GM21381 (cell line): ENCODE measurements around the gene TBCC.

Experiments used
- ATAC-seq: cut with Tn5 transposase; IDR thresholded peaks from one replicate; pipeline ENCODE4 v1.9.1; 2021; ENCODE audit warnings: mild to moderate bottlenecking, moderate library complexity; ENCODE audit not compliant: unreplicated experiment

The TBCC gene

DNA sequence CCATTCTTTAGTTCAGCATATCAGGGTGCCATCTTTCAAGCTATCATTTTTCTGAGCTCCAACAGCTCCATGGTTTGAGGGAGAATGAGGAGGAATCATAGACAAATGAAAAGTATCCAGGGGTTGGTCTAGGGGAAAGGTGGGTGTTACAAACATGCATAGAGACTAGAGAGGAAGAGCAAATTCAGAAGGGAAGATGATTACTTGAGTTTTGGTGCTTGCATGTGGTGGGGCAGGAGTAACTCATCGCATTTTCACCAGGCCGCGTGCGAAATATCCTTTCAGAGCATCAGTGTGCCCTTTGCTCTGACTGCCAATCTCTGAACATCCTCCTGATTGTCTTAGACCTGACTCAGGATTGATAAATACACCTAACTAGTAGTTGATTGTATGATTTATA, 28.3 kb upstream of the TBCC start:
- ATAC-seq: no peak

- no peak for ATAC-seq
Observed at GRCh38 chr6:42771741-42772100, 25.8 kb upstream of the TBCC start.

DNA sequence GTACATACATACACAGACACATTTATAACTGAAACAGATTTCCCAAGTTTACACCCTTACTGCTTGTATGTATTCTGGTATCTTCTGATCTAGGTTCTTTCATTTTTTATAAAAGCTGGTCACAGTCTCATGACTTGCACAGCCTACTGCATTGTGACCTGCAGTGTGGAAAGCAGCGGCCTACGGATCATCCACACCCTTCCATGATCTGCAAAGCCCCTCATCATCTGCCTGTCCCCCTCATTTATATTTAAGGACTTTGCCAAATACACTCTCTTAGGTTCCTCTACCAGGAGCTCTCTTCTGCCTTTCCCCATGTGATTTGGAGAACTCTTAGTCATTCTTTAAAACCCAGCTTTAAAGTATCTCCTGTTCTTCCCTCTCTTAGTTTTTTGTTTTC, 23.9 kb upstream of the TBCC start:
- no peak for ATAC-seq

DNA sequence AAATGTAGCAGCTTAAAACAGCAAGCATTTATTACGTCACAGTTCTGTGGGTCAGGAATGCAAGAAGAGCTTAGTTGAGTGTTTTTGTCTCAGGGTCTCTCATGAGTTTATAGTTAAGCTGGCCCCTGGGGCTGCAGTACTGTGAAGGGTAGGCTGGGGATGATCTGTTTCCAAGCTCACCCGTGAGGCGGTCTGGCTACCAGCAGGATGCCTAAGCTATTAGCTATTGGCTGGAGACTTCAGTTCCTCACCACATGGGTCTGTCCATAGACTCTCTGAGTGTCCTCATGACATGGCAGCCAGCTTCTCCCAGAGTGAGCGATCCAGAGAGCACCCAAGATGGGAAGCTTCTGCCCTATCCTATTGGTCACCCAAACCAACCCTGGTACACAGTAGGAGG, 23.1 kb upstream of the TBCC start:
- no peak for ATAC-seq

DNA sequence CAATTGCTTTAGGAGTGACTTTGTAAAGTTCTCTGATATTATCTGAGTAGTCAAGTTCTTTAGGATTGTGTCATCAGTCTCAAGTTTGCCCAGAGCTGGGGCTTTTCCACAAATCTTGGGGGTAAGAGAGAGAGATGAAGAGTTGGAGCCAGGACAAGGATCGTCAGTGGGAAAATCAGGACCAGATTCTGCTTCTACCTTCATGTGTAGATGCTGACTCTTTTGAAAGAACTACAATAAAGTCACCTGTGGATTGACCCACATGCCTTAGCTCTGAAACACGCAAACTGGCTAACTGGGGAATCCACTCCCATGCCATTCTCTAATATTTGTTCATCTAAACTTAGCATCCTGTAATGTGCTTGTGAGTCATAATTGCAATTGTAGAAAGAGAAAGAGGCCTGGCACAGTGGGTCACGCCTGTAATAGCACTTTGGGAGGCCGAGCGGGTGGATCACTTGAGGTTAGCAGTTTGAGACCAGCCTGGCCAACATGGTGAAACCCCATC, 20.3 kb upstream of the TBCC start:
- no peak for ATAC-seq

DNA sequence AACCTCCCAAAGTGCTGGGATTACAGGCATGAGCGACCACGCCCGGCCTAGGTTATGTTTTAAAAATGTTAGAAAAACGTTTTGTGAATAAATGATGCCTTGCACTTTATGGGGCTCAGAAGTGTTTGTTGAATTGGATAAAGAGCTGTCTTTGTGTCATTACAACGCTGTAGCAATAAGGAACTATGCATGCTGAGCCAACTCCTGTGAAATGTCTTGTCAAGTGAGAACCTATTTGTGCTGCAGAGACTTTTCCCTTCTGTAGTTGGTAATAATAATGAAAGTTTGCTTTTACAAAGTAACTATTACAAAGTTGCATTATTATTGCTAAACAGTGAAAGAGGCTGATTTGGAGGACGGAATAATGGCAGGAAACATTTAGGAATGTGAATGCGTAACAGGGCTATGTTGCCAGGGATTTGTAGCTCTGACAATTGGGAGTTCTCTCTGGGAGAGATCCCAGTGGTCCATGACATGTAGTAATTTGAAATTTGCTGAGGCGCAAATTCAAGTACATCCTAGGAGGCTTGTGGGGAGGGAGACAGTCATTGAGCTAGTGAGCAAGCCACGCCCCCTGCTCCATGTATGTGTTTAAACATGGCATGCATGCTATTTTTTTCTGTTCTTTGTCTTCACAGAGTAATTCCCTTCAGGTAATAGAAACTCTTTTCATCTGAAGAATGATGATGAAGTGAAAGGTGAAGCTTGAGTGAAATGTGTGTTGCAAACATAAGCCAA, 19.2 kb upstream of the TBCC start:
- ATAC-seq: no peak

- no peak for ATAC-seq
Observed at GRCh38 chr6:42762950-42763349, 17.0 kb upstream of the TBCC start.

DNA sequence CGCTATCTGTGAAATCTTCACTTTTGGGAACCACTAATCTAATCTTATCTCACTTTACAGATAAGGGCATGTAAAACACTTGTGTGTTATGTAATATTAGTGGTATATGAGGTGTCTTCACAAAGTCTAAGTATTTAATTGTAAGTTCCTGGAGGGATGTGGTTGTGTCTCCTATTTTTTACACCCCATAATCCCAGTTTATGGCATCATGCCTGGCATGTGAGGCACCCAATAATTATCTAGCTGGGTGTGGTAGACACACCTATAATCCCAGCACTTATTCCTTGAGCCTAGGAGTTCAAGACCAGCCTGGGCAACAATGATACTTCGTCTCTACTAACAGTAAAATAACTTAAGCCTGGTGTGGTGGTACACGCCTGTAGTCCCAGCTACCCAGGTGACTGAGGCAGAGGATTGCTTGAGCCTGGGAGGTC, 16.5 kb upstream of the TBCC start:
- ATAC-seq: no peak

GRCh38 chr6:42761287-42762067, 15.6 kb upstream of the TBCC start:
- no peak for ATAC-seq

- ATAC-seq: no peak
Observed at GRCh38 chr6:42758756-42759430, 13.0 kb upstream of the TBCC start.

DNA sequence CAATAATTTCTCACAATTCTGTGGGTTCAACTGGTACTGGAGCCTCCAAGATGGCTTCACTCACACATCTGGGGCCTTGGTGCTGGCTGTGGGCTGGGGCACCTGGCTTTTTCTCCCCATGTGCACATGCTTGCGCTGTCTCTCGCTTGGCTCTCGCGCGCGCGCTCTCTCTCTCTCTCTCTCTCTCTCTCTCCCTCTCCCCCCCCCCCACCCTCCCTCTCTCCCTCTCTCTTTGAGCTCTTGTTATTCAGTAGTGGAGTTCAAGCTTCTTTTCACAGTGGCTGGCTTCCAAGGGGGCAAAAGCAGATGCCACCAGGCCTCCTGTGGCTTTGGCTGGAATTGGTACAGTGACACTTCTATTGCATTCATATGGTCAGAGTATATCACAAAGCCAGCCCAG, 10.8 kb upstream of the TBCC start:
- no peak for ATAC-seq

DNA sequence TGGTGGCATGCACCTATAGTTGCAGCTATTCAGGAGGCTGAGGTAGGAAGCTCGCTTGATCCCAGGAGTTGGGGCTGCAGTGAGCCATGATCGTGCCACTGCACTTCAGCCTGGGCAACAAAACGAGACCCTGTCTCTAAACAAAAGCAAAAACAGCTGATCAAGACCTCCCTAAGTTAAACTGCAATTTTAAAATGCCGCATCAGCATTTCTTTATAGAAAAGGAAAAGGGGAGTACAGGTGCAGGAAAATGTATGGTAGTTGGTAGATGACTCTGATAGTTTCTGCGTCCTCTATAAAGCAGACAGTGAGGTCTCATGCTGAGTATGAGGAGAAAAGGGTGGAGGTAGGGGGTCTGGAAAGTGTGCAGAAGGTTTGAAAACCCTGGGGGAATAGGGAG, 8.9 kb upstream of the TBCC start:
- ATAC-seq: no peak

GRCh38 chr6:42751055-42751454, 5.2 kb upstream of the TBCC start:
- ATAC-seq: no peak

DNA sequence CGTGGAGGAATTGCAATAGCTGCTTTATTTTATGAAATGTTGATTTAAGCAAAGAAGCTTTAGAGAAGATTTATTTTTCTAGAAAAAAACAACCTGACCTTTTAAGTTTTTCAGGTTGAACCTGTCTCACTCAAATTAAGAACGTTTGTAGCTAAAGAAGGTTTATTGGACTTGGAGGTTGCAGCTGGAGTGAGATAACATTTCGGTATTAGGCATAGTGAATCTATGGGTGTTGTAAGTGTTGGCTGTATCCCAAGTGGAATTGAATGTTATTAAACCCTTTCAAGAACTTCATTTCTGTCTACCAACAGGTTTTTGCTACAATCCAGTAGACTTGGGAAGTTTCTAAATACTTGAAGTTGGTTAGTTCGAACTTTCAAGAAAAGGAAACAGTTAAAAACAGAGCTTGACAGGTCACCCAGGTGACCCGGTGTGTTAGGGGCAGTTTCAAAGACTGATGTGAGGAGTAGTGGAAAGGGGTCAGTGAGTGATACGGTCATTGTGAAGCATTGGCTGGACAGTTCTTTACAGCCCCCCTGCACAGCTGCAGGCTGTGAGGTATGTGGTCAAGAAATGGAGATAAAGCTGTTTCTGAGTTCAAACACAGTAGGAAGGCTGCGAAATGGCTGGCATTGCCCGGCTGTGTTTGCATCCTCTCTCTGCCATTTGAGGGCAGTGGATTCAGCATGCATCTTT, 2.4 kb upstream of the TBCC start:
- no peak for ATAC-seq

GRCh38 chr6:42746463-42747391, 824 bp upstream of the TBCC start:
- peak; percentile 54 for ATAC-seq

DNA sequence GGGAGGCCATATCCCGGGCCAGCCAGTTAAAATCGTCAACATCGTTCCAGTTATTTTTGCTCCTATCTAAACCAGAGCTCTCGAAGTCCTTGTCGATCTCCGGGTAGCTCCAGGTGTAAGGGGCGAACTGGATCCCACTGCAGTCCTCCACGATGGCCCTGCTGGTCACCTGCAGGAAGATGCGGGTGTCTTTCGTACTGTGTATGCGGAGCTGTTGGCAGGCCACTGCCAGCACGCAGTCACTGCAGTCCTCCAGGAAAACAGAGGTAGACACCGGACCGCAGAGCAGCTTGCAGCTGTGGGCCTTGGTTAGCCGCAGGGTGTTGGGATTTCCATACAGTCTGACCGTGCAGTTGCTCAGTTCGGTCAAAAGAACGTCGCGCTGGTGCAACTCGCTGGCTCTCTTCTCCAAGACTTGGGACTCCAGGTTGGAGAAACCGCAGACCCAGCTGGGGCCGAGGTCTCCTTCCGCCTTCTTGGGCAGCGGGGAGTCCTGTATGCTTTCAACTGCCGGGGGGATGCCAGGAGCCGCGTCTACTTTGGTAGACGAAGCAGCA, 742 bp downstream of the TBCC start:
- ATAC-seq: no peak

- ATAC-seq: no peak
Observed at GRCh38 chr6:42744351-42744893, 1.5 kb downstream of the TBCC start.

DNA sequence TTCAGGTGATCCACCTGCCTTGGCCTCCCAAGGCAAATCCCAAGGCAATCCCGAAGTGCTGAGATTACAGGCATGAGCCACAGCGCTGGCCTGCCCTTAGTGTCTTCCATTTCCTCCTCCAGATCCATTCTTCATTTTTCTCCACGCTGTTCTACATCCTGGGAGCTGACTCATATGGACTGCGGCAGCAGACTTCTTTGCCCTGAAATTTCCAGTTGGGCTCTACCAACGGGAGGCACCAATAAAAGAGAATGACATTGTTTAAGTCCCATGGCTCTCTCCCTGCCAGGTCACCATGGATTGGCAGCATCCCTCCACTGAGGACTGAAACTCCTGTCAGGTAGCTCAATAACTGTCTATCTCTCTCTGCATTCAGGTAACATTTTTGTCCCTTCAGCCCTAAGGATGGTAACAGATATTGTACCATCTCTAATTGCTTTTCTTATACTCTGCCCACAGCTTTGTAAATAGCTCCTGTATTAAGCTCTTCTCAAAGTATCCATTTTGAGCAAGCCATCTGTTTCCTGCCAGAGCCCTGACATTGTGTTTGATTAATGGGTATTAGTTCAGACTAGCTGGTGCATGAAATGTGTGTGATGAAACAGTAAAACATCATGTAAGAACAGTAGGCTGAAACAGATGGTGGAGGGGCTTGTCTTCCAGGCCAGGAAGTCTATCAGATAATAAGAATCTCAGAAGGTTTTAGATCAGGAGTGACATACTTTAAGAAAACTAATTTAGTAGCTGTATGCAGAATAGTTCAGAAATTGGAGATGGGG, 3.6 kb downstream of the TBCC start:
- no peak for ATAC-seq

DNA sequence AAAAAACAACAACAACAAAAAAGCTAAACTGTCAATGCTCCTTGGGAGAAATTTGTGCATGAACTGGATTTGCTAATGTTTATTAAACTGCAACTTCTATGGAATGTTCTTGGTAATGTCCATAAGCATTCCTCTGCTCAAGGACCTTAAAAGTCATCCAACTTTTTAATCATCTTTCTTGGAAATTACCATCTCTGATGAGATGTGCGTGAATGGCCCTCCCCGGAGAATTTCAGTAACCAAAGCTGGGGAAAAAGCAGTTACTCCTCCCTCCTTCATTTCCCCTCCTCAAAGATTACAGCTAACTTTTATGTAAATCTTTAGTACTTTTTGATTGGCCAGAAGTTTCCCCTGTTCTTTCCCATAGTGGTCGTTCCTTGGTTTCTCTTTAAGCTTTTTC, 5.2 kb downstream of the TBCC start:
- ATAC-seq: no peak
